ENCODE data around the gene CHRM1.

The CHRM1 gene

DNA sequence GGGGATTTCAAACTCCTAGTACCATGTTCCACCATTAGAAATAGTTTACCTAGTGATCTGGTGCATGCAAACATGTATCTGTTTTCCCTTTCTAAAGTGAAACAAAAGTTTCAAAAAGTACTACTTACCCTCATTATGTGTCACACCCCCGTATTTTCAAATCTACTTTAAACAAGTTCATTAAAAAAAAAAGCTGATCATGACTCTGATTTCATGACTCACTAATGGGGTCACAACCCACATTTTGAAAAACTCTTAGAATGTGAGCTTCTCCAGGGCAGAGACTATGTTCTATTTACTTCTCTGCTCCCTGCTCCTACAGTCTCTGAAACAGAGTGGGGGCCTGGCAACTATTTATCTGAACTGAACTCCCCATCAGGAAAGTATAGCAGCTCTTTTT lies 18.2 kb downstream of the CHRM1 start:
- no peak for DNase-seq (ENCODE audit: low read depth)
- no peak overlapping the region for H3K4me3 ChIP-seq (ENCODE audit: low read depth, low read length)
- TF ChIP-seq, protein P1, sequence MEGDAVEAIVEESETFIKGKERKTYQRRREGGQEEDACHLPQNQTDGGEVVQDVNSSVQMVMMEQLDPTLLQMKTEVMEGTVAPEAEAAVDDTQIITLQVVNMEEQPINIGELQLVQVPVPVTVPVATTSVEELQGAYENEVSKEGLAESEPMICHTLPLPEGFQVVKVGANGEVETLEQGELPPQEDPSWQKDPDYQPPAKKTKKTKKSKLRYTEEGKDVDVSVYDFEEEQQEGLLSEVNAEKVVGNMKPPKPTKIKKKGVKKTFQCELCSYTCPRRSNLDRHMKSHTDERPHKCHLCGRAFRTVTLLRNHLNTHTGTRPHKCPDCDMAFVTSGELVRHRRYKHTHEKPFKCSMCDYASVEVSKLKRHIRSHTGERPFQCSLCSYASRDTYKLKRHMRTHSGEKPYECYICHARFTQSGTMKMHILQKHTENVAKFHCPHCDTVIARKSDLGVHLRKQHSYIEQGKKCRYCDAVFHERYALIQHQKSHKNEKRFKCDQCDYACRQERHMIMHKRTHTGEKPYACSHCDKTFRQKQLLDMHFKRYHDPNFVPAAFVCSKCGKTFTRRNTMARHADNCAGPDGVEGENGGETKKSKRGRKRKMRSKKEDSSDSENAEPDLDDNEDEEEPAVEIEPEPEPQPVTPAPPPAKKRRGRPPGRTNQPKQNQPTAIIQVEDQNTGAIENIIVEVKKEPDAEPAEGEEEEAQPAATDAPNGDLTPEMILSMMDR (IDR thresholded peaks at IDR 0.05; ENCODE audit: insufficient read depth, low read depth, low read length, missing control alignments) = no peak

DNA sequence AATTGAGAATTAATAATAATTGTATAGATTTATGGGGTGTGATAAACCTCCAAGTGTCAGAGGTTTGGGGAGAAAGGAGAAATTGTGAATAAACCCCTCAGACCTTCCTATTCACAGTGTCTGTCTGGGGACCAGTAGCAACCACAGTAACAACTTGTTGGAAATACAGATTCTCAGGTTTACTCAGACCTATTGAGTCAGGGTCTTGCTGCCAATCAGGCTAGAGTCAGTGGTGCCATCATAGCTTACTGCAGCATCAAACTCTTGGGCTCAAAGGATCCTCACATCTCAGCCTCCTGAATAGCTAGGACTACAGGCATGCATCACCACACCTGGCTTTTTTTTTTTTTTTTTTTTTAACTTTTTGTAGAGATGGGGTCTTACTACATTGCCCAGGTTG lies 23.1 kb downstream of the CHRM1 start:
- H3K4me3 ChIP-seq (ENCODE audit: low read depth, low read length) = no peak overlapping the region
- TF ChIP-seq, protein P1 (IDR thresholded peaks at IDR 0.05; ENCODE audit: insufficient read depth, low read depth, low read length, missing control alignments) = no peak

DNA sequence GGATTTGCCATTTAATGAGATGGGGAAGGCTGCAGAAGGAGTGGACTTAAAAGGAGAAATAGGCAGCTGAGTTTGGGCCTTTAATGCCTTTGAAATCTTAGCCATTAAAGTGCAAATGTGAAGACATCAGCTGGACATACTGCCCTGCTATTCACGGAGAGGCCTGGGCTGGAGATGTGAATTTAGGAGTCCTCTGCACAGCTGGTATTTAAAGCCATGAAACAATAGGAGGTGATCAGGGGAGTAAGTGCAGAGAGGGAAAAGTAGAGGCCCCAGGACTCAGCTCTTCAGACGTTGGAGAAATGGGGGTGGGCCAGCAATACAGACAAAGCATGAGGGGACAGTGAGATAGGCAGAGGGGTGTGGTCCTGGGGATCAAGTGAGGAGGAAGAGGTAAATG lies 23.9 kb downstream of the CHRM1 start:
- DNase-seq (ENCODE audit: low read depth) = no peak
- H3K4me3 ChIP-seq (ENCODE audit: low read depth, low read length) = no peak overlapping the region
- TF ChIP-seq, protein P1 (IDR thresholded peaks at IDR 0.05; ENCODE audit: insufficient read depth, low read depth, low read length, missing control alignments) = no peak

More for the DNA sequence above, 23.1 kb downstream of the CHRM1 start:
- DNase-seq (ENCODE audit: low read depth) = no peak

DNA sequence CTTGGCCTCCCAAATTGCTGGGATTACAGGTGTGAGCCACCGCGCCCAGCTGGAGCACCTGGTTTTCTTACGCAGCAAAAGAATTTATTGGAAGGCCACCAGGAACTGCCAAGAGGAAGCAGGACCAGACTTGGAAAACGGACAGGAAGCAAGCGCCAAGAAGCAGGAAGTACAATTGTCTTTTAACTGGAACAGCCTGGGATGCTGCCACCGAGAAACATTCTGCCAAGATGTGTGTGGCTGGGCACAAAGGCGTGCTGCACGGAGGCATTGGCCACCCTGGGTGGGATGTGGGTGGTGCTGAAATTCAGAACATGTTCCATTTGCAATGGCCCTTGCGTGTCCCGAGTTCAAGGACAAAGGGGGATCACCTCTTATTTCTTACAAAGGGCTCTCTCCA lies 25.1 kb downstream of the CHRM1 start:
- no peak overlapping the region for H3K4me3 ChIP-seq (ENCODE audit: low read depth, low read length)
- DNase-seq (ENCODE audit: low read depth) = no peak
- TF ChIP-seq, protein P1 (IDR thresholded peaks at IDR 0.05; ENCODE audit: insufficient read depth, low read depth, low read length, missing control alignments) = no peak

DNA sequence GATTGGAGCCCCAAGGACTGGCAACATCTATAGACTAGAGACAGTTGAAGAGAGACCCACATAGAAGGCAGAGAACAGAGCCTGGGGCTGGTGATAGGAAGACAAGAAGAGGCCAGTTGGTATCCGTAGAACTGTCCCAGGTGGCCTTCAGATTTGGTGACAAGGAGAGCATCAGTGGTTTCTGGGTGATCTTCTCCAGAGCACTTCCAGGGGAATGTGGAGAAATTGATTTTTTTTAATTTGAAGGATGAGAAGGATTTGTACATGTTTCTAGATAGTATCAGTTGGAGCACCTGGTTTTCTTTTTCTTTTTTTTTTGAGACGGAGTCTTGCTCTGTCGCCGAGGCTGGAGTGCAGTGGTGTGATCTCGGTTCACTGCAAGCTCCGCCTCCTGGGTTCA lies 25.7 kb downstream of the CHRM1 start:
- TF ChIP-seq, protein P1 (IDR thresholded peaks at IDR 0.05; ENCODE audit: insufficient read depth, low read depth, low read length, missing control alignments) = no peak
- no peak overlapping the region for H3K4me3 ChIP-seq (ENCODE audit: low read depth, low read length)
- no peak for DNase-seq (ENCODE audit: low read depth)

DNA sequence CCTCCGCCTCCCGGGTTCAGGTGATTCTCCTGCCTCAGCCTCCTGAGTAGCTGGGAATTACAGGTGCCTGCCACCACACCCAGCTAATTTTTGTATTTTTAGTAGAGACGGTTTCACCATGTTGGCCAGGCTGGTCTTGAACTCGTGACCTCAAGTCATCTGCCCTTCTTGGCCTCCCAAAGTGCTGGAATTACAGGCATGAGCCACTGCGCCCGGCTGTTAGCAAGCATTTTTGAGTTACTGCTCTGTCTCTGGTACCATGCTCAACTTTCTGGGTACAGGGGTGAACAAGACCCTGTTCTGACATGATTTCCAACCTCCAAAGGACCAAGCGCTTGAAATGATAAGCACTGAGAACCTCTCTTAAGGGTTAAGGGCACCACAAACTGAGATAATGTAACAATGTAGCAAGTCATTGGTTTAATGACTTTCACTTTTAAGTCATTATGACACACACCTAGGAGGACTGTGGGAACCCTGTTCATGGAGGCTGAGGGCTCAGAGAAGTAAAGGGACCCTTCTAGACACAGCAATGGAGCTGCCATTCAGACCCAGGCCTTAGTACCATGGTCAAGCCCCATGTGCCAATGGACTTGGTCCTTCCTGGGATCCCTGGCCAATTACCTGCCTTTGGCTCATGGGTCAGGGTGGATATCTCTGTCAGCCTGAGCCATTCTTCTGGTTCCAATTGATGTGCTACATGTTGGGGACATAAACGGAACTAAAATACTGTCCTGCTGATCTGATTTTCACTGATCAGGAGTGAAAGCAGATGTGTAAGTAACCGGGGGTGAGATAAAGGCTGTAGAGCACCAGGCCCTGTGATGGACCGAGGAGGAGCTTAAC lies 28.9 kb downstream of the CHRM1 start:
- TF ChIP-seq, protein P1 (IDR thresholded peaks at IDR 0.05; ENCODE audit: insufficient read depth, low read depth, low read length, missing control alignments) = no peak
- no peak for DNase-seq (ENCODE audit: low read depth)
- no peak overlapping the region for H3K4me3 ChIP-seq (ENCODE audit: low read depth, low read length)

All from GM12865 (cell line).